GM04504 (cell line): ENCODE results near the gene SNAI3.

Experiments used
- DNase-seq: peaks from one replicate; pipeline ENCODE4 v3.0.0-alpha.2; 2012; ENCODE audit warnings: low read depth

The SNAI3 gene

DNA sequence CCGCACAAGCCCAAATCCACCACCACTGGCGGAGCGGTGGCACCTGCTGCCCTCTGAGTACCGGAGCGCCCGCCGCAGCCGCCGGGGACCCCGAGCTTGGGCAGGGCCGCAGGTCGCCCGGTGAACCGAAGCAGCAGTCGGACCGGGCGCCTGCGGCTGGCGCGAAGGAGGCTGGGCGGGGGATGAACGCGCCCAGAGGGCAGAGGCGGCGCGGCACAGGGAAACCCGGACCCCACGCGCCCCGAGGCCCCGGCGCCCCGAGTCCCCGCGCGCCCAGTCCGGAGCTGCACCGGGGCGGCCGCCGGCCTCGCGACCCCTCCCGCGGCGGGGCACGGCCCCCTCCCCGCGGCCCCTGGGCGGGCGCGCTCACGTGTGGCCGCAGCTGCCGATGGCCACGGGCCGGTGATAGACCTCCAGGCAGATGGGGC lies 19.5 kb upstream of the SNAI3 start:
- DNase-seq = no peak

DNA sequence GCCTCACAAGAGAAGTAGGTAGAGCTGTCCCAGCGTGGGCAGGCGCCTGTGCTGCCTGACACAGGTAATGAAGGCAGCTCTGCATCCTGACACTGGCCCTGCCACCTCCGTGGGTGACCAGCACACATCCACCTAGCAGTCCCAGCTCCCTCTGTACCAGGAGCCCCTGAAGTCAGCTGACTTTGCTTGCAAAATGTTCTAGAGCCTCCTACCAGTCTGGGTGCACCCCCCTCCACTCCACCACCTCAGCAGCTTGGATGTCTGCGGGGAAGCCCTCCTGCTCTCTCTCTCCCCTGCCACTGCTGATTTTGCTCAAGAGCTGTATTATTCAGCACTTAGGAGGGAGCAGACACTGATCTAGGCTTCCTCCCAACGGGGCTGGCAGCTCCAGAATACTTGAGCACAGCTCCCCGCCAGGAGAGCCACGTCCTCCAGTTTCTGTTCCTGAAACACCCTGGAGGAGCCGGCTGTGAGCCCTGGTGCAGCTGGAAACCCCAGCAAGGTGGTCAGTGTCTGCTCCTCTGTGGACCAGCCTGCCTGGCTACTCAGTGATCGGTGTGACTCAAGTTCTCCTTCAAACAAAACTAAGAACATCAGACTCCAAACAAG lies 18.9 kb upstream of the SNAI3 start:
- DNase-seq = no peak

DNA sequence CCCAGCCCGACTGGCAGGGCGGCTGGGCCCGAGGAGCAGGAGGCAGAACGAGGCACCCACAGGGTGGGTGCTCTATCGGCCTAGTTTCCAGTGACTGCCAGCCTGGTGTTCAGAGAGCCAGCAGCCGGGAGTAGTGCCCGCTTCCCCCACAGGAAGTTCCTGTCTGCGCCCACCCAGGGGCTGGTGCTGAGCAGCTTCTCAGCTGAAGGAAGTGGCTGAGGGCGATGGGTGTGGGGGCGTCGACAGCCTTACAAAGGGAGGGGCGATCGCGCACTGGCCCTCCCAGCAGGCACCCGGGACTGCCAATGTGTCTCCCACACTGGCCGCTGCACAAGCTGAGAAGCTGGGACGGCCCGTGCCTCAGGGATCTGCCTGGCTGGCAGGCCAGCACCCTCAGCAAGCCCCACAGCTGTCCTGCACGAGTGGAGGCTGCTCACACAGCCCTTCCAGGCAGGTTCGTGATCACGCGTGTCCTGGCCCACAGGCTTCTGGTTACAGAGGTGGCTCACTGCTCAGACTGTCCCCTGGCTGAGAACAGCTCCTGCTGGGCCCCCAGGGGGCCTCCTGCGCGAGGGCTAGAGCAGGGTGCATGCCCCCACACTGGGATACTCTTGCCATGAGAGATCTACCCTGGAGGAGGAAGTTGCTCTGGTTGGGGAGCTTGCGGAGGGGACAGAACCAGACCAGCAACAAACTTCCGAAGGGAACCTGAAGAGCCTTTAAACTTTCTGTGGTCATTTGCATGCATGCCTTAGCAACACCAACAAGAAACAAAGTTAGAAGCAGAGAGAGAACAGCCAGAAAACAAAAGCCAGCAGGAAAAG lies 17.4 kb upstream of the SNAI3 start:
- DNase-seq = no peak

DNA sequence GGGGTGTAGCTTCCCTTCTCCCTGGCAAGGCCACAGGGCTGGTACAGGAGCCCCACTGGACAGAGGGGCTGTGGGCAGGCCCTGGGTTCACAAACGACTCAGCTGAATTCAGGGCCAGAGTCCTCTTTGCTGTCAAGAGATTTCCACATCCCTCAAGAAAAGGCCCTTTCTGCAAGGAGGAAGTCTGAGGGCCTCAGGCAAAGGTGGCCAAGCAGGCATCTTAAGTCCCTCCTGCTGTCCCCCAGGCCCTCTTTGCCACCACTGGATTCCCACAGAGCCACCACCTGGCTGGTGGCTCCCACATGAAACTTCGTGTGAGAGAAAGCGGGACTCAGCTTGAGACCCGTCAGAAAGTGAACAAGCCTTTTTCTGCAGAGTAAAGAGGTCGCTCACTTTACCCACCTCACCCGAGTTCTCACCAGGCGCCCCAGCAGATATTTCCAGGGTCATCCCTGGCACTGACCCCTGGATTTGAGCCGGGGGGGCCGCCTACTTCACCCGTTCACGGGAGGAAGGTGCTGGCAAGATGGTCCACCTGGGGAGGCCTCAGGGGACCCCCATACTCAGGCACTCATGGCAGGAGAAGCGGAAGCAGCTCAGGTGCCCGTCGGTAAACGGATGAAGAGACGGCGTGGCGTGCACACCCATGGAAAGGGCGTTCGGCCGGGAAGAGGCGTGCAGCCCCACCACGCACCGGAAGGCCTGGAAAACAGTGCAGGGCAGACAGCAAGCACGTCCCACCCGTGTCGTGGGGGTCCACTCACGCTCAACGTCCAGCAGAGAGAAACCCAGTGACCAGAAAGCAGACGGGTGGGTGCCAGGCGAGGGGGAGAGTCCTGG lies 16.3 kb upstream of the SNAI3 start:
- no peak for DNase-seq

DNA sequence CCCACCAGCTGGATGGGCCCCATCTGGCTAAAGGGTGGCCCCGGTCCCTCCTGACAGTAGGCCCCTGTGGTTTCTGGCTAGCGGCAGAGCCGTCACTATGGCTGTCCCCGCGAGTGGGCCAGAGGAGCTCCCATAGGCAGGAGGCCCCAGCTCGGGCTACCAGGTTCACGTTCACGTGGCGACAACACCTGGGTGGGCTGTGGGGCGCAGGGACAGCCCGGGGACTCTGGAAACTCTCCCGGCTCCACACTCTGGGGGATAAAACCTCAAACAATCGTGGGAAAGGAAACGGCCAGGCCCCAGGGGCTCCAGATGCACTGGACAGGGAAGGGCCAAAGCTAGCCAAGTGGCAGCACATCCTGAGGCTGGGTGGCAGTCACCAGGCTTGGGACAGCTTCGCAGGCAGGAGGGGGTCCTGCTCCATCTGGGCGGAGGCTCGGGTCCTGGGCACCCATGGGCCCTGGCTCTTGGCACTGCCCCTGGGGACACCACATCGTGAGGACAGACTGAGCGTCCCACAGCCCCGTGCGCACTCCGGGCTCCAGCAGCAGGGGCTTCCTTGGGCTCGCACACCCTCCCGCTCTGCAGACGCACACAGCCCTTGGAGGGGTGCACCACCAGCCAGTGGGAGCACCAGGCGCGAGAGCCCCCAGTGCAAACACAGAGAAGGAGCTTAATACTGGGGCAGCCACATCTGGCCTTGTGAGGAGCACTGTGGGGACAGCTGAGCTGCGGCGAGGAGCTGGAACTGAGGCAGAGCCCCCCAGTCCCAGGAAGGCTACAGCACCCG lies 15.5 kb upstream of the SNAI3 start:
- no peak for DNase-seq

DNA sequence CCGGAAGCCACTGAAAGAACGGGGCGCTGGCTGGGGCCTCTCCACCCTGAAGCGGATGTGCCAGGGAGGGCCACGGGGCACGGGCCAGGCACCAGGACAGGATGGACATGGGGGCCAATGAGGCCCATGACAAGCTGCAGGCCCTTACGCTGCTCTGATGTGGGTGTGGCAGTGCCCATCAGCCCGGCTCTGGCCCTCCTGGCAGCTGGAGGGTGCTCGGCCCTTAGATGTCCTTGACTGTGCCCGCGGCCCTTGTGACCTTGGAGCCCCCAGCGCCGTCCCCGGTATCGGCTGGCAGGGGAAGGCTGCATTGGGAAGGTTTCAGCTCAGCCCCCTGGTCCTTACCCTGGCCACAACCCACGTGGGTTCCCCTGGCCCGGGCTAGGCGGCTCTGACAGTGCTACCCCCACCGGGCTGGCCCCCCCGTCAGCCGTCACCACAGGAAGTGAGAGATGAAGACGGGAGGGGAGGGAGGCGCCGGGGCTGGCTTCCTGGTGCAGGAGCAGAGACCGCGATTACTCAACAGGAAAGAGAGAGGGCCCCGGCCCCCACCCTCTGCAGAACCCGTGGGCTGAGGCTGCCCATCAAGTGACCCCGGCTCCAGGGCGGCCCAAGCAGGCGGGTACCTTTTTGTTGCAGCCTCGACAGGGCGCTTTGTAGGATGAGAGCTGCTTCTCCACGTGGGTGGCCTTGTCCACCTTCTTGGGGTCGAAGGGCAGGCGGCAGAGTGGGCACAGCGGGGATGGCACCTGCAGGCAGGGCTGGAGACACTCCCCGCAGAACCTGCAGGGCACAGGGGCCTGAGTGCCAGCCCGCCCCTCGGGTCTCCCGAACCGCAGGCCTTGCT lies 14.6 kb upstream of the SNAI3 start:
- peak; percentile 41 for DNase-seq

DNA sequence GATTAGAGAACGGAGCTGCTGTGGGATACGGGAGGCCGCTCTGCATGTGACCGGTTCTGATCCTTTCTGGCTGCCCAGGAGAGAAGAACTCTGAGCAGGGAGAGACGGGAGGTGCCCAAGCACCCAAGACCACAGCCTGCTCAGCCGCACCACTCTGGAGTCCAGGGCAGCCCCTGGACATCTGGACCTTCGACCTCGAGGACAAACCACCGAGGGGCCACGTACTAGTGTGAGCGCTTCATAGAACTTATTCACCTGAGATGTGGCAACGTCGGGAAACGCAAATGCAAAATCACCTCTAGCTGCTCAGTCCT lies 14.0 kb upstream of the SNAI3 start:
- DNase-seq = no peak

DNA sequence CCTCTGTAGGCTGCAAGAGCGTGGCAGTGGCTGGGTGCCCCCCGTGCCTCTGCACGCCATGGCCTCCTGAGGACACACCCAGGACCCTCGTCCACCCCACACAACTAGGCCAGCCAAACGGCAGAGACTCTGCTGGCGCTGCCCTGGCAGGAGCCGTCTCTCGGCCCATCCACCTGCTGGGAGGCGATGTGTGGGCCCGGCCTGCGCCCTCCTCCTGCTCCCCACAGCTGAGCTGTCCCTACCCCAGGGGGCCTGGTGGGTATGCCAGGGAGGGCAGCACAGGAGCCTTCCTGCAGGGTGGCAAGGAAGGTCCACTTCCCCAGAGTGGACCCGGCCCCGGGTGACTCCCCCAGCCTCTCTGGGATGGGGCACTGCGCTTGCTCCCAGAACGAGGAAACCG lies 12.9 kb upstream of the SNAI3 start:
- DNase-seq = no peak

DNA sequence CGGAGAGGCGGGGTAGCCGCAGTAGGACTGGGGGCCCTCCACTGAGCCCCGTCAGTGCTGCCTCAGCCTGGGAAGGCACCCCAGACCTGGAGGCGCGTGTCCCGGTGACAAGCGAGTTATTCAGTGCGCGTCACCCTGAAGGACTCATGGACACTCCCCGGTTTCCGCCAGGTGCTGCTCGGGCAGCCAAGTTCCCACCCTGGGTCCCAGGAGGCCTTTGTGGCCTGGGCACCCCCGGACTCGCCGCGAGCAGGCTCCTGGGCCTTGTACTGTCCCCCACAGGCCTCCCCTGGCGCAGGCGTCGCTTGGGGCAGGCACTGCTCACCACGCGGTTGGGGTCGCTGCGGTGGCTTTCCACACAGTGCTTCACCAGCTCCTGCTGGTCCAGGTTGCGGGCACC lies 12.3 kb upstream of the SNAI3 start:
- no peak for DNase-seq

DNA sequence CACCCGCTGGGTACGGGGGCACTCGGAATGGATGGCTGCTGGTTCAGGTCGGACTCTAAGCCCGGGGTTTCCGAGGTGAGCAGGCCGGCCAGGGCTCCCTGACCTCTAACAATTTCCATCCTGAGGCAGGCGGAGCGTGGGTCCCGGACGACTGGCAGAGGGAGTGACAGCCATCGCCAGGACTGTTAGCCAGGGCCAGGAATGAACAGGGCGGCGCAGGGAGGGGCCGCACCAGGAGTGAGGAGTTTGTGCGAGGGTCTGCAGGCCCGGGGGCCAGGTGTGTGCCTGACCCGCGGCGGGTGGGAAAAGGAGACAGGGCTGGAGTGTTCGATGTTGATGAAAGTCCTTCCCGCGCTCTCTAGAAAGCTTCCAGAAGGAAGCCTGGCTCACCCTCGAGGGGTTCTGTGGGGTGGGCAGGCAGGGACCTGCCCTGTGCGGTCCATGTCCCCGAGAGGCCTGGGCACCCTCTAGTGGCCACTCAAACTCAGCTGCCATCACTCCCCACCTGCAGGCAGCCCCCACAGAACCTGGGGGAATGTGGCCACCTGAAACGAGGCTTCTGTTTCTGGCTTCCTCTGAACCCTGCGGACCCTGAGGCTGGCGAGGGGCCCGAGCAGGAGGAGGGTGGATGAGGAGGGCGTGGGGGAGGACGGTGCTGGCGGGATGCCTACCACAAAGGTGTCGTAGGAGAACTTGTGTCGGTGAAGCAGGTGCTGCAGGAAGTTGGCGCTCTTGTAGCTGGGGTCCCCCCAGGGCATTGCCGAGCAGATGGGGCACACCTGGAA lies 11.7 kb upstream of the SNAI3 start:
- DNase-seq = no peak

DNA sequence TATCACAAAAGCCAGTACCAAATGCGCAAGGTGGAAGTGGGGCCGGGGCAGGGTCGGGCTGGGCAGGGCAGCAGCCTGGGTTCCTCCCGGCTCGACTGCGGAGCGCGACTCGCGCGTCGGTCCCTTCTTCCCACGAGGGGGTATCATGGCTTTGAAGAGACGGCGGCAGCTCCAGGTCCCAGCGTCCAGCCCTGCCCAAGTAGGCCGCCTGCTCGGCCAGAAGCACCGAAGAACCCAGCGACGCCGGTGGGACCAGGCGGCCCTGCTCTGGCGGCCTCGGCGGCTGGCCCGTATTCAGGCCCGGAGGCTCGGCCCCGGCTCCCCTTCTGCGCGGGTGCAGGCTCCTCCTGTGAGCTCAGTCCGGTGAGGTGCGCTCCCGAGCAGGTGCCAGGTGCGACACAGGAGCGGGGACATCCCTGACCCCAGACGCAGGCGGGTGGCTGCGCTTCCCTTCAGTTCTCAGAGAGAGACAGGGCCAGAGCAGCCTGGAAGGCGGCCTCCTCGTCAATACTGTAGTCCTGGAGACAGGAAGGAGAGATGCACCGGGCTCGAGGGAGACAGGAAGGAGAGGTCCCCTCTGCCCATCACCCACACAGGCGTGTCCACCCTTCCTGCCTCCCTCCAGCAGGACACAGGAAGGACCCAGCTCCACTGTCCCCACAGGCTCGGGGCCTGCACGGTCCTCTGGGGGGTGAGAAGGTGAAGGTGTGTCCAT lies 11.0 kb upstream of the SNAI3 start:
- no peak for DNase-seq

DNA sequence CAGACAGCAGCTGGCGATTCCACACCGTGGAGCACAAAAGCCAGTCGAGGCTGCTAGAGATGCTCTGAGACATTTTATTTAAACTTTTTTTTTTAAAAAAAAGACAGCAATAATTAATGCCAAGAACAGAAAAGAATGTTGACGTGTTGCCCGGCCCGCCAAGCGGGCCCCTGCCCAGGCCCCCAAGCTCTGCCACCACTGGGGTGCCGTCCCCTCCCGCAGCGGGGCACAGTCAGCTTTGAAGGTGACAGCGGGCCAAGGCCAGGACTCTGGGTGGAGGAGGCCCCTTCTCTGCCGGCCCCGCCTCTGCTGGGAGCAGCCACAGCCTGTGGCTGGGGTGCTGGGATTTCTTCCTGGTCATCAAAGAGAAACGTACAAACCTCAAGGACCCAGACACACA lies 10.1 kb upstream of the SNAI3 start:
- DNase-seq = no peak

DNA sequence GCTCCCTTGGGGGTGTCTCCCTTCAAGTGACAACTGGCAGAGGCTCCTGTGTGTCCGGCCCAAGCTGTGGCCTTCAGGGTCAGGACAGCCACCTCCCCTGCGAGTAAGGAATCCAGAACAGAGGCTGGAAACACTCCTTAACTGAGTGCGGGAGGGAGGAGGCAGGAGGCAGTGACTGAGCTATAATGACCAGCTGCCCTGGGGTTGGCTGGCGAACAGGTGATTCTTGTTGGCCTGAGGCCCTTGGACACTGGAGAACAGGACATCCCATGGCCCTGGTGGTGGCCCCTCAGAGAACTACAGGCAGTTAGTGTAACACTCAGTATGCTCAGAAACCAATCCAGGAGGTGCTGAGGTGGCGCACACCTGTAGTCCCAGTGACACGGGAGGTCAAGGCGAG lies 9.4 kb upstream of the SNAI3 start:
- no peak for DNase-seq

DNA sequence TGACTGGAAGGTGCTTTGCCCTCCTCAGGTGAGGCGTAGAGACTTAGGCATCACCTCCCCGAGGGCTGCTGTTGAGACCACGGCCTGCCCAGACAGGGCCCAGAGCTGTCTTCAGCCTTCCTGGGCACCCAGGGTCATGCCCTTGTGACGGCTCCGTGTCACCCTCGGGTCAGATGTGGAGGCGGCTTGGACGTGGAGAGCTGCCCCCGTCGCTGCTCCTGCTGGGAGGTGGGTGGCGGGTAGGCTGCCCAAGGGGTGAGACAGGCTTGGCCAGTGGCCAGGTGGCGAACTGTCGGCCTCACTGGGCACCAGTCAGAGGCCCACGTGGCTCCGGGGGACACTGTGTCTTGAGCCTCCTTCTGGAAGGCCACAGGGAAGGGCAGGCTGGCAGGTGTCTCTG lies 8.9 kb upstream of the SNAI3 start:
- no peak for DNase-seq

DNA sequence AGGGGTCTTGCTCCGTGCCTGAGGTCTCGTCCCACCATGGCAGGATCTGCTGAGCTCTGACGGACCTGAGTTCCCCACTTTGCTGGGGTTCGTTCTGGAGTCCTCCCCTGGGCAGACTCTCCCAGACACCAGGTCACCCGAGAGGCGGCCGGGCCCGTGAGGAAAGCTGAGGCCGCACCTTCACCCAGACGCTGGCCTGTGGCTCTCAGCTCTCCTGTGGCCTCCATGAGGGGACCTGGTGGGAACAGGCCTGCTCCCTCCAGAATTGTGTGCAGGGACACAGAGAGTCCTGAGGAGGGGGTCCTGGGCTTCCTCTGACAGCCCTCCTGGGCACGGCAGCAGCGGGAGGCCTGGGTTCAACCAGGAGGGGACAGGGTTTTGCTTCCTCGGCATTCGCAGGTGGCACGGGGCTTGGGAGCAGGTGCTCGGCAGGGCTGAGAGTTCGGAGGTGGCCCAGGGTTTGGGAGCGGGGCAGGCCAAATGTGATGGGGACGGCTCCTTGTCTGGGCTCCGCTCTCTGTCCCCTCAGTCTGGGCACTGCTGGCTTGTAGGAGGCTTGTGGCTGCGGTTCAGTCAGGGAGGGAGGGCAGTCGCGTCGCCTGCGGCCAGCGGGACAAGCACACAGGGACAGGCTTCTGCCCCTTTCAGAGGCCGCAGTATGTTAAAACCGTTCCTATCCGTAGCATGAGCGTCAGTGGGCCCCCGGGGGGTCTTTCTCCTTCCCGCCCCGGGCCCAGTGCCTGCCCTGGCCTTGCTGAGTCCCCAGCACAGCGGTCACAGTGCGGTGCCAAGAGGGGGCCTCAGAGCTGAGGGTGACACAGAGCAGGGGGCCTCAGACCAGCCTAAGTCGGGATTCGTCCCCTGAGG lies 8.1 kb upstream of the SNAI3 start:
- no peak for DNase-seq

DNA sequence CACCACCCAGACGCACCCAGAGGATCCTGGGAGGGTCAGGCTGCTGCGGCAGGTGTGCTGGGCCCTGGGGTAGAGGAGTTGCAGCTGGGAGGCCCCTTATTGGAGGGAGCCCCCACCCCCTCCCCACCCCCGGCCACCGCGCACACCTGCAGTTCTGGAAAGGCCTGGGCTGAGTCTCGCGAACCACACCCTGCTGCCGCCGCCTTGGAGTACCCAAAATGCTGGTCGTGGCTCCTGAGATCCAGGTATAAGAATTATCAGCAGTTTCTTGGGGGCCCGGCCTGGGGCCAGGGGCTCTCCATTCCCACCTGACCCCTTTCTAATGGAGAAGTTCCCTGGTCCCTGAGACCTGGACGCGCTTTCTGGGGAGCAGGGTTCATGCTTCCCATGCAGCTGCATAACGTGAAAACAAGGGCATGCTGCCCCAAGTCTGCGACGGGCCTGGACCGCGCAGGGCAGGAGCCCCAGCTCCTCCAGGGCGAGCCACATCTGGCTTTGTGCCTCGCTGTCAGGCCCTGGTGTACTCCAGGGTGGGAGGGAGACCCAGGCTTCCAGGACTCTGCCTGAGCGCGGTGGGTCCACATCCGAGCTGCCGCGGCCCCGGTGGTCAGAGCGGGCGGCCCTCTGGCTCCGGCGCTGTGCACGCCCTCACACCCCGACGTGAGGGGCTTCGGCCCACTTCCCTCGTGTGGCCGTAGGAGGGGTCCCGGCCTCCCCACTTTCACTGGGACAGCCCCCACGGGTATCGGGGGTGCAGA lies 7.3 kb upstream of the SNAI3 start:
- no peak for DNase-seq

DNA sequence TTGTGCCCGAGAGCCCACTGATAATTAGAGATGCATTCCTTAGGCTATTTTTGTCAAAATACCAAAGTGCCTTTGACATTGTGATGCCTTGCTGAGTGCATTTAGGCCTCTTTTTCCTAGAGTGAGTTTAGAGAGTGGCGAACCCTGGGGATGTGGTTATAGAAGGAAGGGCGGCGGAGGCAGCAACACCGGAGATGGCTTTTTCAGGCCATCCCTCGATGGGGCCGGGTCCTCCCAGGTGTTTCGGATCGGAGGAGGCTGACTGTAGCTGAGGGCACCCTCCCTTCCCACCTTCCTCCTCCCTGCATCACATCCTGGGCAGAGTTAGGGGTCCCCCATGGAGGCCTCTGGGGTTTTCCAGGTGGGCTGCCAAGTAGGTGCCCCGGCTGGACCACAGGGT lies 6.6 kb upstream of the SNAI3 start:
- DNase-seq = no peak

DNA sequence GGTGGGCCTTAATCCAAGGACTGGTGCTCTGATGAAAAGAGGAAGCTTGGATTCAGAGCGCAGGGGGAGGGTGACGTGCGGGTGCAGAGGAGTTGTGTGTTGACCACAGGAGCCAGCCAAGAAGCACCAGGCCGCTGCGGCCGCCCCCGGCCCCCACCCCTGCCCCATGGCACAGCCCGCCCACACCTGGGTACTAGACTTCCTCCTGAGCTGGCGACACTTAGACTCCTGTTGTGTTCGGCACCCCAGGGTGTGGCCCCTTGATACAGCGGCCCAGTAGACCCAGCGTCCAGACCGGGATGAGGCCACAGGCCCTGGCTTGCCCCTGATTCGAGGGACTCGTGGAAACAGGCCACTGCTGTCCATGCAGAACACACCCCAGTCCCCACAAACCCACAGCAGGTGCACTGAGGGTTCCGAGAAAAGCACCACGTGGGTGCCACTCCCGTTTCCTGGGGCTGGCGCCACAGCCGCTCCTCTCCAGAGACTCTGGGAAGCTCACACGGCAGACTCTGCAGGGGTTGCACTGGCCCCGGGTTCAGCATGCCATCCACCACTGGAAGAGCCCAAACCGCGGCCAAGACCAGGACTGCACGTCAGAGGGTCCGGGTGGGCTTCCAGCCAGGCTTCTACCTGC lies 5.7 kb upstream of the SNAI3 start:
- no peak for DNase-seq
